Bronchial smooth muscle cell (primary cell): Measurements from ENCODE around the gene ZNF607. TPM values are rescaled to one million over a fixed set of nuclear protein-coding genes. Genes with fewer than 3 reads are reported as not detected.

Experiments used
- total RNA-seq: library from RNA; depleted of rRNA; stranded (reverse); fragments of >200 nt; gene quantifications from 2 replicates; pipeline ENCODE4 v1.2.1, GENCODE V29; 2014

Gene ZNF607
- 5.2 and 7.5 TPM in 2 replicates for total RNA-seq

DNA sequence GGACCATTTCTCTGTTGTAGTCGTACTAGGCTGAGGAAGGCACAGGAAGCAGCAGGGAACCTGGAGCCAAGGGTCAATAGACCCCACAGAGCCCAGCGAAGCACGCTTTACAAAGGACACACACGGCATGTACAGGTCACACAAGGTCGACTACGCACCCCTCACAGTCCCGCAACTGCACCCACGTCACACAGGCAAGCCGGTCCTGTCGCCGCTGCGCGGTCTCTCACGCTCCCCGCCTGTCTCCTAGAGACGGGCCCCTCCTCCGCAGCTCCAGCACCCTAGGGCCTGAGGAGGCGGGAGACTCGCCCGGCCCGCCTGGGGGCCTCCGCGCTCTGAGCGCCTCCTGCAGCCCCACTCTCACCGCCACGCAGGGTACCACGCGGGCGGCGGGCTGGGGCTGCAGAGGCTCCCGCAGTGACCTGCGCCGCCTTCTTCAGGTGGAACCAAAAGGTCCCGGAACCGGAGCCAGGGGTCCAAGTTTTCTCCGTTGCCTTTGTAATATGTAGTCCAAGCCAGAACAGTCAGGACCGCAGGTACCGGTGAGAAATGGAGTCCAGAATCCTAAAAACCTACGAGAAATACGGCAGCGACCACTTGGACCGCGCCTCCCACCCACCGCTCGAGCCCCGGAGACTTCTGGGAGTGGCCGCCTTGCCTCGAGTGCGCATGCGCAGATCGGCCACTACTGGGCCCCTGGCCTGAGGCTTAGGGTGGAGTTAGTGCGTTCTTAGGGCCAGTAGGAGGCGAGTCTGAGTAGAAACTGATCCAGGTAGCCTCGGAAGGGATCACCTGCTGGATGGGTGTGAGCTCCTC, at the start of gene ZNF607:
Gene ZNF607 (minus strand): TSS at position 651 of the 816 bp plus-strand sequence. CDS start 8,143 bp downstream, outside the sequence.

DNA sequence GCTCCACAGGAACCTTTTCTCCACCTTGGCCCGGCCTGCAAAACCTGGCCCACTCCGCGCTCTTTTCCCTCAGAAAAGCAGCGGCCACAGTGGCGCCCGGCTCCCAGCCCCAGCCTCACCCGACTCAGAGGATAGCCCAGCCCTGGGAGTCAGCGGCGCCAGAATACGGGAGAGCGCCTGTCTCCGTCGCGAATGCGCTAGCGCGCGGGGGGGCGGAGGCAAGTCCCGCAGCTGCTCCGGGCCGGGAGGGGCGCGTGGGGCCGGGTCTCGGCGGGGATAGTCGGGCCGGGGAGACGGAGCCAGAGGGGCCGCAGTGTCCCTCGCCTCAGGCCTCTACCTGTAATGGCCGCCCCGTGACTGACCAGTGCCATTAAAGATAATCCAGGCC, 64.3 kb downstream of the ZNF607 start, which contains the start of gene ZFP30:
Gene ZFP30 (minus strand): TSS at position 165 of the 388 bp plus-strand sequence. CDS start 7,643 bp downstream, outside the sequence.

Other genes with a start within 250 kb of the ZNF607 start
- 1.3 and 2.7 TPM in 2 replicates for gene ZNF793, start 212.8 kb downstream of the ZNF607 start, total RNA-seq
- gene ZNF571, start 125.0 kb downstream of the ZNF607 start, total RNA-seq: 3.3 and 5.3 TPM in 2 replicates
- 0.95 and 1.0 TPM in 2 replicates for gene ZNF540, start 124.9 kb downstream of the ZNF607 start, total RNA-seq
- gene ZFP30, start 64.3 kb downstream of the ZNF607 start, total RNA-seq: 10.9 and 18.3 TPM in 2 replicates
- gene ZNF573, start 59.8 kb upstream of the ZNF607 start, total RNA-seq: 4.8 and 9.9 TPM in 2 replicates
- gene WDR87, start 186.8 kb upstream of the ZNF607 start, total RNA-seq: not detected in 2 replicates
- 6.6 and 7.0 TPM in 2 replicates for gene SIPA1L3, start 187.4 kb upstream of the ZNF607 start, total RNA-seq